ENCODE results near the gene RSU1. TPM values are rescaled to one million over a fixed set of nuclear protein-coding genes. Genes with fewer than 3 reads are reported as not detected.

The RSU1 gene
- total RNA-seq, 6 donors from 2014 or later, result 36.7 to 81.4 (median 48.0) TPM

DNA sequence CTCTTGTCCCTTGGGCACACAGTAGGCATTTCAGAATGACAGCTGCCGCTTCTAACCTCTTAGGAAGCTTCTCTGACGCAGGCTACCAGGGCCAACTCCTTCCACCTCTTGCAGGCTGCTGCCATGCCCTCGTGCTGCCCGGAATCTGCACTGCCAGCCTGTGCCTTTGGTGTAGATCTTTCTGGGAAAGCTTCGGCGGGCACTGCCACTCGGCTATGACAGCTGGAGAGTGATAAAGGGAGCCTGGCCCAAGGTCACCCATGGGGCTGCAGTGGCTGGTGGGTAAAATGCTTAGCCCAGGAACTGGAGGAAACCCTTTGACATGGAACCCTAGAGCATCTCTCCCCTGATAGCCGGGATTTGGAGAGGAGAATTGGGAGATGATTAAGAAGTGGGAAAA, 217.6 kb downstream of the RSU1 start:
- H3K27ac ChIP-seq, result no peak overlapping the region
- no peak overlapping the region for H3K4me3 ChIP-seq
- no peaks in the 10 kb centered on the region for H3K27me3 ChIP-seq
- 90 to 93% methylated on average over 4 to 8 of the region's 8 CpGs for WGBS, 2 donors
- DNase-seq, result peak in 1 of 2 donors; percentile 34
- H3K36me3 ChIP-seq, result peaks cover 0 to 8% (median 1%) of the 10 kb centered on the region in 4 donors
- ATAC-seq (ENCODE audit: low FRiP score in 2 of 2), result no peak
- no peaks in the 10 kb centered on the region for H3K9me3 ChIP-seq
- TF ChIP-seq, protein P1, sequence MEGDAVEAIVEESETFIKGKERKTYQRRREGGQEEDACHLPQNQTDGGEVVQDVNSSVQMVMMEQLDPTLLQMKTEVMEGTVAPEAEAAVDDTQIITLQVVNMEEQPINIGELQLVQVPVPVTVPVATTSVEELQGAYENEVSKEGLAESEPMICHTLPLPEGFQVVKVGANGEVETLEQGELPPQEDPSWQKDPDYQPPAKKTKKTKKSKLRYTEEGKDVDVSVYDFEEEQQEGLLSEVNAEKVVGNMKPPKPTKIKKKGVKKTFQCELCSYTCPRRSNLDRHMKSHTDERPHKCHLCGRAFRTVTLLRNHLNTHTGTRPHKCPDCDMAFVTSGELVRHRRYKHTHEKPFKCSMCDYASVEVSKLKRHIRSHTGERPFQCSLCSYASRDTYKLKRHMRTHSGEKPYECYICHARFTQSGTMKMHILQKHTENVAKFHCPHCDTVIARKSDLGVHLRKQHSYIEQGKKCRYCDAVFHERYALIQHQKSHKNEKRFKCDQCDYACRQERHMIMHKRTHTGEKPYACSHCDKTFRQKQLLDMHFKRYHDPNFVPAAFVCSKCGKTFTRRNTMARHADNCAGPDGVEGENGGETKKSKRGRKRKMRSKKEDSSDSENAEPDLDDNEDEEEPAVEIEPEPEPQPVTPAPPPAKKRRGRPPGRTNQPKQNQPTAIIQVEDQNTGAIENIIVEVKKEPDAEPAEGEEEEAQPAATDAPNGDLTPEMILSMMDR (IDR thresholded peaks at IDR 0.05), result no peak
- TF ChIP-seq POLR2AphosphoS5 (IDR thresholded peaks at IDR 0.05), result no peak
- TF ChIP-seq POLR2A (IDR thresholded peaks at IDR 0.05), result no peak
- no peak for TF ChIP-seq EP300 (IDR thresholded peaks at IDR 0.05)
- no peaks in the 10 kb centered on the region for H3K4me1 ChIP-seq

DNA sequence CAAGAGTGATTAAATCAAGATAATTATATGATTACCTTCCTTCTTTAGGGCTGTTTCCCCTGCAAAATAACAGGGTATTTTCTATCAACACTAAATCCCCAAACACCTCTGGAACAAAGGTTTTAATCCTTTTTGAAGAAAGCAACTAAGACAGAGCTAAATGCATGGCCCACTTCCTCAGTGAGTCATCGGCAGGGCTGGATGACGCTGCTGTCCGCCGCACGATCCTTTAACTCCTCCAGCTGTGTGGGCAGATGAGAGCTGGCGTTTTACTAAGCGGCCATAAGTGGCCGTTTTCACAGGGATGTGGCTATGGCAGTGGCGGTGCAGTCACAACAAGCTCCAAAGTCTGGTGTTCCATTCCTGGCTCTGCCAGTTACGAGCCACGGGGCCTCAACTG, 219.6 kb downstream of the RSU1 start:
- TF ChIP-seq, protein P1 (IDR thresholded peaks at IDR 0.05), result no peak
- TF ChIP-seq EP300 (IDR thresholded peaks at IDR 0.05) (no peak), POLR2AphosphoS5 (IDR thresholded peaks at IDR 0.05) (no peak), POLR2A (IDR thresholded peaks at IDR 0.05) (no peak)
- H3K4me3 ChIP-seq, result no peak overlapping the region
- WGBS, 2 donors, result 94 to 98% methylated on average over 10 to 11 of the region's 11 CpGs
- peaks cover 0 to 18% (median 4%) of the 10 kb centered on the region in 4 donors for H3K36me3 ChIP-seq
- H3K27ac ChIP-seq, result no peak overlapping the region
- DNase-seq (peak in 1 of 2 donors; percentile 25), ATAC-seq (ENCODE audit: low FRiP score in 2 of 2) (no peak)
- no peaks in the 10 kb centered on the region for H3K9me3 ChIP-seq
- H3K4me1 ChIP-seq, result no peaks in the 10 kb centered on the region
- no peaks in the 10 kb centered on the region for H3K27me3 ChIP-seq

DNA sequence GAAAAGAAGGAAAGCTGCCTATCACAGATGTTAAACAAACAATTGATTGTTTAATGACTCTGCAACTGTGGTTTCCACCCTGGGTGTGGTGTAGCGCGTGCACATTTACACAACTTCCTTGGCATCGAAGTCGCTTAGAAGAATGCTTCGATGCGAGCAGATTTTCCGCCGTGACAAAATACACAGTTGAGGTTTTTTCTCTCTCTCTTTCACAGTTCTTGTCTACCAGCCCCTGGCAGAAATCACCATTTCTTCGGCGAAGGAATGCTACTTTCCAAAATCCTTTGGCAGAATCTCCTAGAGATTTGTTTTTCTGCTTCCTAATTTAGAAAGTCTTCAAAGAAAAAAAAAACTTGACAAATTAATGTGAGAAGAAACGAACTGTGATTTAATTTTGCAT, 224.8 kb downstream of the RSU1 start:
- DNase-seq (no peak), ATAC-seq (ENCODE audit: low FRiP score in 2 of 2) (no peak)
- no peak for TF ChIP-seq POLR2AphosphoS5 (IDR thresholded peaks at IDR 0.05)
- TF ChIP-seq POLR2A (IDR thresholded peaks at IDR 0.05), result no peak
- WGBS, 2 donors, result 68 to 80% methylated on average over 11 of the region's 11 CpGs
- no peaks in the 10 kb centered on the region for H3K9me3 ChIP-seq
- no peaks in the 10 kb centered on the region for H3K4me1 ChIP-seq
- no peak overlapping the region for H3K4me3 ChIP-seq
- peaks cover 0 to 30% (median 6%) of the 10 kb centered on the region in 4 donors for H3K36me3 ChIP-seq
- no peak overlapping the region for H3K27ac ChIP-seq
- no peaks in the 10 kb centered on the region for H3K27me3 ChIP-seq

DNA sequence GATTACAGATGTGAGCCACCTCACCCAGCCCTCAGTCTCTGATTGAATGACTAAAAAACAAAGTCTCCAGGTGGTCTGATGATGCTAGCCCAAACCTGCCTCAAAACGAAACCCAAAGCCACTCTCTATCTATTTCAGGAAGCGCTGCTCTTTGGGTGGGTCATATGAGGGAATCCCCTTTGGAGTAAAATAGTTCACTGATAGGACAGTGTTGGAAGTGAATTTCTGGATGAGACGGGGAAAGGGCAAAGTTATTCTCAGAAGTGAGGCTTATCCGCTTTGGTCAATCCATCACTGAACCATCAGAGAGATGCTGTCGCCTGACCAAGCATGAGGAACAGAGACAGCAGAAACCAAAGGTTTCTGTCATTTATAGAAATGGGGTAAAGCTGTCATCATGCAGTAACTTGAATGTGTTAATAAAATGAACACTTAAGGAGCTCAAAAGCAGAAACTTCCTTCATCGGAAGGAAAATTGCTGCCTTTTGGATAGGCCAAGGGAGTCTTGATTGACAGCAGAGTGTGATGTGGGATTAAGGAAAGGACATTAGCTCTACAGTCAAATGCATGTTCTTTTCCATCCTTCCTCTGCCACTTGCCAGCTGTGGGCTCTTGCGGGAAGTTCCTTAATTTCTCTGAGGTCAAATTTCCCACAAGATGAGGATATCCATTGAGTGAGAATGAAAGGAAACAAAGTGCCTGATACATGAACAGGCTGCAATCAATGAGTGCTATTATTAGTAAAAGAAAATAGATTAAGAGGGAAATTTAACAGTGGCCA, 230.7 kb downstream of the RSU1 start:
- WGBS, 2 donors, result 87 to 88% methylated on average over 7 of the region's 7 CpGs

DNA sequence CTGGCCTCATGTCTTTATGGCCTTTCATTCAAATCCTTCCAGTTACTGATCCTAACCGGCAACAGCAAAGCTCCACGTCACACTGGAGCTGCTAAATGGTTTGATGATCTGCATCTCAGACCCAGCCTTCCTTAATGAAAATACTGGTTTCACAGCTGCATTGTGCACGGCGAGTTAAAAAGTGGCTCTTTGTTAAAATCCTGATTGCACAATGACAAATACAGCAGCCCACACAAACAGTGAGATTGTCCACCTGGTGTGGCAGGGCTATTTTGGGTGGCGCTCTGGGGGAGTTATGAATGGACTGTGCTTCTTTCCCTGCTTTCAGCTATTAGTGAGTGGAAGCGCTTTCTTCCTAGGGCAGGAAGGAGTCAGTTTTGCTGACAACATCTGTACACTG, 232.1 kb downstream of the RSU1 start:
- DNase-seq, result no peak
- Histone ChIP-seq H3K27ac (no peak overlapping the region), H3K4me1 (no peaks in the 10 kb centered on the region), H3K4me3 (no peak overlapping the region), H3K36me3 (no peaks in the 10 kb centered on the region), H3K27me3 (no peaks in the 10 kb centered on the region), H3K9me3 (no peaks in the 10 kb centered on the region)
- TF ChIP-seq, protein P1 (IDR thresholded peaks at IDR 0.05), result no peak
- TF ChIP-seq POLR2AphosphoS5 (IDR thresholded peaks at IDR 0.05), result no peak
- no peak for TF ChIP-seq EP300 (IDR thresholded peaks at IDR 0.05)
- TF ChIP-seq POLR2A (IDR thresholded peaks at IDR 0.05), result no peak
- 79 to 84% methylated on average over 6 of the region's 6 CpGs for WGBS, 2 donors
- no peak for ATAC-seq (ENCODE audit: low FRiP score in 2 of 2)

More for the DNA sequence above, 230.7 kb downstream of the RSU1 start:
- no peak overlapping the region for H3K4me3 ChIP-seq
- H3K27ac ChIP-seq, result no peak overlapping the region
- TF ChIP-seq POLR2AphosphoS5 (IDR thresholded peaks at IDR 0.05) (no peak), EP300 (IDR thresholded peaks at IDR 0.05) (no peak), POLR2A (IDR thresholded peaks at IDR 0.05) (no peak)
- TF ChIP-seq, protein P1 (IDR thresholded peaks at IDR 0.05), result no peak
- H3K4me1 ChIP-seq, result no peaks in the 10 kb centered on the region
- H3K27me3 ChIP-seq, result no peaks in the 10 kb centered on the region
- H3K9me3 ChIP-seq, result no peaks in the 10 kb centered on the region
- DNase-seq (no peak), ATAC-seq (ENCODE audit: low FRiP score in 2 of 2) (no peak)
- peaks cover 0 to 4% (median 0%) of the 10 kb centered on the region in 4 donors for H3K36me3 ChIP-seq
